HUES48 (cell line): Measurements from ENCODE around the gene RAI14.
"Not testable (repeated sequence)": the region's sequence is repeated elsewhere in the genome, so short reads cannot be mapped to it uniquely, and the experiment has no call there.

Experiments used
- H3K27ac ChIP-seq: one replicate; pipeline ENCODE4 v1.7.0; 2013; ENCODE audit warnings: low read depth, low read length, inconsistent platforms
- H3K27me3 ChIP-seq: 2 replicates; pipeline ENCODE4 v1.6.1; 2013; ENCODE audit warnings: mild to moderate bottlenecking, low read length; ENCODE audit not compliant: control insufficient read depth, insufficient read depth
- H3K36me3 ChIP-seq: 2 replicates; pipeline ENCODE4 v1.6.1; 2013; ENCODE audit warnings: low read length; ENCODE audit not compliant: control insufficient read depth, insufficient read depth
- H3K4me1 ChIP-seq: 2 replicates; pipeline ENCODE4 v1.6.1; 2013; ENCODE audit warnings: mild to moderate bottlenecking, low read length; ENCODE audit not compliant: control insufficient read depth, insufficient read depth
- H3K4me3 ChIP-seq: 2 replicates; pipeline ENCODE4 v1.5.1; 2013; ENCODE audit warnings: mild to moderate bottlenecking, low read depth, low read length
- H3K9ac ChIP-seq: 2 replicates; pipeline ENCODE4 v1.6.1; 2013; ENCODE audit warnings: mild to moderate bottlenecking, low read depth, low read length, moderate library complexity
- H3K9me3 ChIP-seq: 2 replicates; pipeline ENCODE4 v1.6.1; 2013; ENCODE audit warnings: low read length; ENCODE audit not compliant: control insufficient read depth, insufficient read depth

RAI14 gene

DNA sequence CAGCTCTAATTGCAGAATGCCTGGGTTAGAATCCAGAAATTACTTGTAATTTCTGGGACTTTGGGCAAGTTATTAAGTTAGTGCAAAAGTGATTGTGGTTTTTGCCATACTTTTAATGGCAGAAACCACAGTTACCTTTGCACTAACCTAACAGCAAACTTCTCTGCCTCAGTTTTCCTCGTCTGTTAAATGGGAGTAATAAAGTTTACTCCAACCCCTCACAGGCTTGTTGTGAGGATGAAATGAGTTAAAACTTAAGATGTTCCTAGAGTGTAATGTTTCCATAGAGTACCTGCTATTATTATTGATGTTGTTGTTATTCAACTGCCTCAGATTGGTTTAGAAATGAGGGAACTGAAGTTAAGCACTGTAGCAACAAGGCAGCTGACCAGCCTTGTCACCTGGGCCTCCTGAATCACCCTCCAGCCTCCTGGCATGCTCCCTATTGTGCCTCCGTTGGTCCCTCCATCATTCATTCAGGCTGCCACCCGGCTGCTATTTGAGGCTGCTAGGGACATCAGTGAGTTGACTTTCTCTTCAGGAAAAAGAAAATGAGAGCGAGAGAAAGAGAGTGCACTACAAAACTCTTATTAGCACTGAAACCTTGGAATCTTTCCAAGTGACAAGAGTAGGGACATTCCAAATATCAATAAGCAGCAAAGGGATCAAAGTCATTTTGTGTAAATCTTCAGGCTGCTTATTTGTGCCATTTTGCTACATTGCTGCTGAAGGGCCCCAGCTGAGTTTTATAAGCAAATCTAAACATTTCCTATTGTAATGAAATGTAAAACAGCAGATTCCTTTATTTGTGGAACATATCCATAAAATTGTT lies 116.4 kb downstream of the RAI14 start:
- Histone ChIP-seq H3K27me3 (no peaks in the 10 kb centered on the region), H3K9me3 (peaks cover 4% of the 10 kb centered on the region; the same call in 1 of the 2 replicates), H3K4me3 (no peak overlapping the region), H3K4me1 (no peaks in the 10 kb centered on the region), H3K27ac (no peak overlapping the region), H3K36me3 (peaks cover 8% of the 10 kb centered on the region; the same call in 1 of the 2 replicates), H3K9ac (no peak overlapping the region)

DNA sequence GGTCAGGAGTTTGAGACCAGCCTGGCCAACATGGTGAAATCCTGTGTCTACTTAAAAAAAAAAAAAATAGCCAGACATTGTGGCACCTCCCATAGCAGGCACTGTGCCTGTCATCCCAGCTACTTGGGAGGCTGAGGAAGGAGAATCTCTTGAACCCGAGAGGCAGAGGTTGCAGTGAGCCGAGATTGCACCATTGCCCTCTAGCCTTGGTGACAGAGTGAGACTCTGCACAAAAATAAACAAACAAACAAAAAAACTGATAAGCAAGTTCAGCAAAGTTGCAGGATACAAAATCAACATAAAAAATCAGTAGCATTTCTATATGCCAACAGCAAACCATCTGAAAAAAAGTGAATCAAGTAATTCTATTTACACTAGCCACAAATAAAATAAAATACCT lies 118.0 kb downstream of the RAI14 start:
- peaks cover 4% of the 10 kb centered on the region; the same call in 1 of the 2 replicates for H3K9me3 ChIP-seq
- no peak overlapping the region for H3K4me3 ChIP-seq
- no peaks in the 10 kb centered on the region for H3K4me1 ChIP-seq
- peaks cover 10% of the 10 kb centered on the region; the same call in 1 of the 2 replicates for H3K36me3 ChIP-seq
- no peaks in the 10 kb centered on the region for H3K27me3 ChIP-seq
- H3K27ac ChIP-seq: no peak overlapping the region
- H3K9ac ChIP-seq: no peak overlapping the region

DNA sequence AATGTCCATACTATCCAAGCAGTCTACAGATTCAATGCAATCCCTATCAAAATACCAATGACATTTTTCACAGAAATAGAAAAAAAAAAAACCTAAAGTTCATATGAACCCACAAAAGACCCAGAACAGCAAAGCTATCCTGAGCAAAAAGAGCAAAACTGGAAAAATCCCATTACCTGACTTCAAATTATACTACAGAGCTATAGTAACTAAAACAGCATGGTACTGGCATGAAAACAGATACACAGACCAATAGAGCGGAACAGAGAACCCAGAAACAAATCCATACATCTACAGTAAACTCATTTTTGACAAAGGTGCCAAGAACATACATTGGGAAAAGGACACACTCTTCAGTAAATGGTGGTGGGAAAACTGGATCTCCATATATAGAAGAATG lies 118.5 kb downstream of the RAI14 start:
- H3K4me1 ChIP-seq, H3K27ac ChIP-seq, H3K9me3 ChIP-seq, H3K4me3 ChIP-seq, H3K9ac ChIP-seq, H3K27me3 ChIP-seq: not testable (repeated sequence)
- peaks cover 10% of the 10 kb centered on the region; the same call in 1 of the 2 replicates for H3K36me3 ChIP-seq

DNA sequence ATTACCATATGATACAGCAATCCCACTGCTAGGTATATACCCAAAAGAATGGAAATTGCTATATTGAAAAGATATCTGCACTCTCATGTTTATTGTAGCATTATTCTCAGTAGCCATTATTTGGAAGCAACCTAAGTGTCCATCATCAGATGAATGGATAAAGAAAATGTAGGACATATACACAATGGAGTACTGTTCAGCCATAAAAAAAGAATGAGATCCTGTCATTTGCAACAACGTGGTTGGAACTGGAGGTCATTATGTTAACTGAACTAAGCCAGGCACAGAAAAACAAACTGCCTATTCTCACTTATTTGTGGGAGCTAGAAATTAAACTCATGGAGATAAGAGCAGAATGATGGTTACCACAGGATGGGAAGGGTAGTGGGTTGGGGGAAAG lies 119.8 kb downstream of the RAI14 start:
- no peak overlapping the region for H3K4me3 ChIP-seq
- no peak overlapping the region for H3K27ac ChIP-seq
- H3K9me3 ChIP-seq: peaks cover 4% of the 10 kb centered on the region; the same call in 1 of the 2 replicates
- H3K27me3 ChIP-seq: no peaks in the 10 kb centered on the region
- no peak overlapping the region for H3K9ac ChIP-seq
- no peaks in the 10 kb centered on the region for H3K4me1 ChIP-seq
- 0 out of 2 replicates have a peak, but pooled peaks cover 2% of the 10 kb centered on the region for H3K36me3 ChIP-seq

DNA sequence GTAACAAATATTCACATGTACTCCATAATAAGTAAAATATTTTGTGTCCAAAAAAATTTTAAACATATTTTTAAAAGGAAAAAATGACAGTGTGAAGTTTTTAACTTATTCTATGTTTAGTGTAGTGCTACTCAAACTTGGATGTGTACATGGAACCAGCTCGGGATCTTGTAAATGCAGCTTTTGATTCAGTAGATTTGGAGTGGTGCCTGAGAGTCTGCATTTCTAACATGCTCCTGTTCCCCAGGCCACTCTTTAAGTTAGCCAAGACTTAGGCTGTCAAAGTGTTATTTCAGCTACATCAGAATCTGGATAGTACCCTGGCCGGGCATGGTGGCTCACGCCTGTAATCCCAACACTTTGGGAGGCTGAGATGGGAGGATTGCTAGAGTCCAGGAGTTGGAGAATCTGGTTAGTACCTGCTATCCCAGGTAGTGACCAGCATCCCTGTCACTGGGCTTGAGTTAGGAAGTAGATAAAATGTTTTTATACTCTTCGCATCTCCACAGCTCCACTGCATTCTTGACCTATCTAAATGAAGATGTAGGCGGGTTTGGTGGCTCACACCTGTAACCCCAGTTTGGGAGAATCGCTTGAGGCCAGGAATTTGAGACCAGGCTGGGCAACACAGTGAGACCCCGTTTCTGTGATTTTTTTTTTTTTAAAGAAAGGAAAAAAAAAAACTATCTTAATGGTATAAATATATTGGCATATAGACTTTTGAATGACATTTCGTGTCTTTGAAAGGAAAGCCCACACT lies 122.1 kb downstream of the RAI14 start:
- Histone ChIP-seq H3K4me1 (no peaks in the 10 kb centered on the region), H3K9me3 (peaks cover 19% of the 10 kb centered on the region), H3K27me3 (no peaks in the 10 kb centered on the region), H3K36me3 (0 out of 2 replicates have a peak, but pooled peaks cover 5% of the 10 kb centered on the region), H3K9ac (no peak overlapping the region), H3K27ac (no peak overlapping the region), H3K4me3 (no peak overlapping the region)

DNA sequence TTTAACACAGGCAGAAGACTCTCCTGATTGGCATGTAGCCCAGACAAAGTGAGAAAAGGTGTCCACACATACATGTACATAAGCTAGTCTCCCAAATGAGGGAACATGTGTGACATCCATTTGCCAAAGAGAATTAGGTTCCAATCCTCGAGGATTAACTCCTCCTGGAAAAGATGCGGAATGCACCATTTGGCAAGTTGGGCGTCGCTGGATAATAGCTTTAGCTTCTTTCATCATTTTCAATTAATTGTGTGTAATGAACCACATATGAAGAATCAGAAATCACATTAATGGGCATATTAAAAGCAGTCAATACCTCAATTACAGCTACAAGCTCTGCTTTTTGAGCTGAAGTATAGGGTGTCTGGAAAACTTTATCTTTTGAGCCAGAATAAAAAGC lies 127.8 kb downstream of the RAI14 start:
- not testable (repeated sequence) for H3K9ac ChIP-seq

DNA sequence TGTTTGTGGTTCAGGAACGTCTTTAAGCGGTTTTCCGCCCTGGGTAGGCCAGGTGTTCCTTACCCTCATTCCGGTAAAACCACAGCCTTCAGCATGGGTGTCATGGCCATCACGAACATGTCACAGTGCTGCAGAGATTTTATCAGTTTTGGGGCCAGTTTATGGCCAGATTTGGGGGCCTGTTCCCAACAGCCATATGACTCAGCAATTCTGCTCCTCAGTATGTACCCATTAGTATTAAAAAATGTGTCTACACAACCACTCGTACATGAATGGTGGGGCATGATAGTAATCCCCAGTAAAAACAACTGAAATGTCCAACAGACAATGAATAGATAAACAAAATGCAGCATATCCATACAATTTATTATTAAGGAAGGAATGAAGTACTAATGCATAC lies 130.9 kb downstream of the RAI14 start:
- no peaks in the 10 kb centered on the region for H3K4me1 ChIP-seq
- H3K27ac ChIP-seq: no peak overlapping the region
- 0 out of 2 replicates have a peak, but pooled peaks cover 2% of the 10 kb centered on the region for H3K36me3 ChIP-seq
- no peak overlapping the region for H3K4me3 ChIP-seq
- H3K27me3 ChIP-seq: no peaks in the 10 kb centered on the region
- no peak overlapping the region for H3K9ac ChIP-seq
- H3K9me3 ChIP-seq: peaks cover 13% of the 10 kb centered on the region

More for the DNA sequence above, 127.8 kb downstream of the RAI14 start:
- H3K27me3 ChIP-seq, H3K4me3 ChIP-seq, H3K27ac ChIP-seq, H3K36me3 ChIP-seq, H3K4me1 ChIP-seq: not testable (repeated sequence)
- H3K9me3 ChIP-seq: peaks cover 21% of the 10 kb centered on the region

DNA sequence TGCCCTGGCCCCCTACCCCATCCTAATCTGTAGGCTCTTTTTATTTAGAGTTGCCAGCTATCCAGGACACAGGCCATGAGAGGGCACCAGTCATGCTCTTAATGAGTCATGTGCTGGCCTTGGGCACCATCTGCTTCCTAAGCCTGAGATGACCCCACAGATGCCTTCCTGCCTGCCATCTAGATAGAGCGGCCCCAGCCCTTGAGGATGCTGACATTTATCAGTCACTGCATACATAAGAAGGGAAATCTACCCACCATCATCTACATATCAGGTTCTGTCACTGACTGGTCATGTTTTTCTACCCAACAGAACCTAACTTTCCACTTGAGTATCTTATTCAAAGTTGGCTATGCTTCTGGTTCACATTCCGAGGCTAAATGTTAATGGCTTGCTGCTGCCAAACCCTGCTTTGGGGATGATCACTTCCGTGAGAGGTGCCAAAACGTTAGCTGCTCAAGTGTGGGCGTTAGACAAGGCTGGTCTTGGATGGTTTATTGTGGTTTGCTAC lies 132.9 kb downstream of the RAI14 start:
- H3K36me3 ChIP-seq: no peaks in the 10 kb centered on the region
- H3K9ac ChIP-seq: no peak overlapping the region
- no peaks in the 10 kb centered on the region for H3K27me3 ChIP-seq
- H3K4me1 ChIP-seq: no peaks in the 10 kb centered on the region
- H3K9me3 ChIP-seq: peaks cover 6% of the 10 kb centered on the region
- H3K4me3 ChIP-seq: no peak overlapping the region
- H3K27ac ChIP-seq: no peak overlapping the region

DNA sequence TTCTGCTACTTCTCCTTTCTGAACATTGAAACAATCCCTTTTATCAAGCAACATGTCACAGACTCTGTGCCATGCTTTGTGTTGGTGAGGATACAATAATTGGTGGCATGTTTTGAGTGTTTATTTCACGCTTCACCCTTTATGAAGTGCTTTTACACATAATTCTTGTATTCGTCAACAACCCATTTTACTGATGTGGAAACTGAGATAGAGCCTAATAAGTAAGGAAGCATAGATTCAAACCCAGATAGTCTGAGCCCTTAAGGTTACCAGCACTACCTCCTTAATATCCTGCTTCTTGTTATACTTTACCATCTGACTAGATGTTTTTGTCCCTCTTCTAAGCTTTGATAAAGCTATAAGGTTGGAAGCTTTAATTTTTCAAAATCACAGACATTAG lies 133.5 kb downstream of the RAI14 start:
- H3K9me3 ChIP-seq: peaks cover 6% of the 10 kb centered on the region
- H3K4me3 ChIP-seq: no peak overlapping the region
- no peak overlapping the region for H3K27ac ChIP-seq
- H3K9ac ChIP-seq: no peak overlapping the region
- no peaks in the 10 kb centered on the region for H3K4me1 ChIP-seq
- H3K27me3 ChIP-seq: no peaks in the 10 kb centered on the region
- H3K36me3 ChIP-seq: no peaks in the 10 kb centered on the region

DNA sequence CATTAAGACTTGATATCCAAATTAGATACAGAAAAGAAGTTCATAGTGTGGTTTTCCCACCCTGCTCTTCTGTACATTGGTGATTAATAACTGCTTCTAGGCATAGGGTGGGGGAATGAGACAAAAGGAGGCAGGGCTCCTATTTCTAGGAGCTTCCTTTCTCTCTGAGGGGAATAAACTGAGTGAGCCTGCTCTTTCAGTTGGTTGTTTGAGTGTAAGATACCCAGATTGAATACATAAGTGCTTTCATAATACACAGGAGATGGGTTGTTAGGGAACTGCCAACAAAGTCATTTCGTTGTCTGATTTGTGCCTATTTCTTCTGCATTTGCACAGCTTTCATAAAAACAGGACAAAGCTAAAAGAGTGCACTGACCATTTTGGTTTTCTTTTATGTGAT lies 133.9 kb downstream of the RAI14 start:
- Histone ChIP-seq H3K4me1 (no peaks in the 10 kb centered on the region), H3K4me3 (no peak overlapping the region), H3K27ac (no peak overlapping the region), H3K9ac (no peak overlapping the region), H3K36me3 (no peaks in the 10 kb centered on the region), H3K27me3 (no peaks in the 10 kb centered on the region), H3K9me3 (peaks cover 6% of the 10 kb centered on the region)

DNA sequence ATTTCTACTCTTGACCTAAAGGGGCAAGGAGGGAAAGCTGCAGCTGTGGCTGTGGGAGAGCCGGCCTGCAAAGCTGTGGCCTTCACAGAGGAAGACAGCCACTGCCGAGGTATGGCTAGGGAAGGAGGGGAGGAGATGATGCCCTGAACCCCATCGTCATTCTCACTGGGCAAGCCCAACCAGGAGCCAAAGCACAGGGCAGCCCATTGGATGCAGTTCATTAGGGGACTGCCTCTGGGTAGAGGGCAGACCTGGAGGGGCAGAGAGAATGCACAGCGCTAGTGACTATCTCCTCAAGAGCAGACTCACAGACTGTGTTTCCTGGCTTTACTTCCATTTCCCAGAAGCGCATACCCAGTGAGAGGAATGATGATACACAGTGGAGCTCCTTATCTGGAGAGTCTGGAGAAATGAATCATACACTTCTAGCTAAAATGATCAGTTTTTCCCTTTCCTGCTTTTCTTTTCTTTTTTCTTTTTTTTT lies 135.7 kb downstream of the RAI14 start:
- H3K9me3 ChIP-seq: peaks cover under 1% of the 10 kb centered on the region; the same call in 1 of the 2 replicates
- no peak overlapping the region for H3K9ac ChIP-seq
- no peaks in the 10 kb centered on the region for H3K27me3 ChIP-seq
- H3K36me3 ChIP-seq: peaks cover 13% of the 10 kb centered on the region
- H3K27ac ChIP-seq: no peak overlapping the region
- no peak overlapping the region for H3K4me3 ChIP-seq
- no peaks in the 10 kb centered on the region for H3K4me1 ChIP-seq
